ES-I3 (cell line): ENCODE results near the gene GMNC.
A peak's percentile ranks its signal among the peaks of the same experiment; 100 is the strongest.
"Not testable (repeated sequence)": the region's sequence is repeated elsewhere in the genome, so short reads cannot be mapped to it uniquely, and the experiment has no call there.

Source experiments
- H3K36me3 ChIP-seq: 2 replicates; pipeline ENCODE4 v1.6.1; 2013; ENCODE audit warnings: mild to moderate bottlenecking, low read length, control low read depth, moderate library complexity; ENCODE audit not compliant: insufficient read depth
- H3K4me1 ChIP-seq: 2 replicates; pipeline ENCODE4 v1.6.1; 2013; ENCODE audit warnings: mild to moderate bottlenecking, control low read depth, low read length; ENCODE audit not compliant: insufficient read depth
- H3K9ac ChIP-seq: 2 replicates; pipeline ENCODE4 v1.6.1; 2013; ENCODE audit warnings: low read depth, mild to moderate bottlenecking, low read length, moderate library complexity
- H3K9me3 ChIP-seq: 2 replicates; pipeline ENCODE4 v1.6.1; 2013; ENCODE audit warnings: mild to moderate bottlenecking, low read length, moderate library complexity; ENCODE audit not compliant: control insufficient read depth, insufficient read depth

Gene GMNC

GRCh38 chr3:190862209-190863118 lies at the start of gene GMNC:
TSS of gene GMNC (minus strand) at chr3:190862694. CDS start at chr3:190862615, 79 bp downstream.
- Histone ChIP-seq H3K9me3 (no peaks in the 10 kb centered on the region), H3K4me1 (no peaks in the 10 kb centered on the region), H3K9ac (peak within 1 kb of the TSS; percentile 91), H3K36me3 (no peaks in the 10 kb centered on the region)

- H3K9ac ChIP-seq: no peak overlapping the region
- no peaks in the 10 kb centered on the region for H3K36me3 ChIP-seq
- H3K4me1 ChIP-seq: no peaks in the 10 kb centered on the region
- H3K9me3 ChIP-seq: no peaks in the 10 kb centered on the region
Measured at GRCh38 chr3:190911382-190911781, 48.9 kb upstream of the GMNC start.

GRCh38 chr3:190909908-190910307 lies 47.4 kb upstream of the GMNC start:
- no peaks in the 10 kb centered on the region for H3K9me3 ChIP-seq
- H3K9ac ChIP-seq: no peak overlapping the region
- no peaks in the 10 kb centered on the region for H3K36me3 ChIP-seq
- H3K4me1 ChIP-seq: no peaks in the 10 kb centered on the region

GRCh38 chr3:190903156-190903555 lies 40.7 kb upstream of the GMNC start:
- H3K4me1 ChIP-seq: no peaks in the 10 kb centered on the region
- no peaks in the 10 kb centered on the region; the same call in 1 of the 2 replicates for H3K9me3 ChIP-seq
- H3K36me3 ChIP-seq: no peaks in the 10 kb centered on the region
- H3K9ac ChIP-seq: no peak overlapping the region

GRCh38 chr3:190902292-190902691 lies 39.8 kb upstream of the GMNC start:
- H3K36me3 ChIP-seq: no peaks in the 10 kb centered on the region
- no peak overlapping the region for H3K9ac ChIP-seq
- H3K9me3 ChIP-seq: no peaks in the 10 kb centered on the region; the same call in 1 of the 2 replicates
- no peaks in the 10 kb centered on the region for H3K4me1 ChIP-seq

- H3K9me3 ChIP-seq: no peaks in the 10 kb centered on the region
- H3K4me1 ChIP-seq: no peaks in the 10 kb centered on the region
- H3K9ac ChIP-seq: no peak overlapping the region
- H3K36me3 ChIP-seq: no peaks in the 10 kb centered on the region
Measured at GRCh38 chr3:190892395-190892902, 30.0 kb upstream of the GMNC start.

GRCh38 chr3:190886945-190887344 lies 24.5 kb upstream of the GMNC start:
- Histone ChIP-seq H3K9me3 (no peaks in the 10 kb centered on the region), H3K9ac (no peak overlapping the region), H3K4me1 (no peaks in the 10 kb centered on the region), H3K36me3 (no peaks in the 10 kb centered on the region)

- H3K9me3 ChIP-seq: no peaks in the 10 kb centered on the region
- H3K9ac ChIP-seq: no peak overlapping the region
- no peaks in the 10 kb centered on the region for H3K4me1 ChIP-seq
- H3K36me3 ChIP-seq: no peaks in the 10 kb centered on the region
Measured at GRCh38 chr3:190883973-190884832, 21.7 kb upstream of the GMNC start.

- Histone ChIP-seq H3K9ac (no peak overlapping the region), H3K36me3 (no peaks in the 10 kb centered on the region), H3K9me3 (no peaks in the 10 kb centered on the region), H3K4me1 (no peaks in the 10 kb centered on the region)
Measured at GRCh38 chr3:190883141-190883540, 20.6 kb upstream of the GMNC start.

- Histone ChIP-seq H3K36me3 (no peaks in the 10 kb centered on the region), H3K4me1 (no peaks in the 10 kb centered on the region), H3K9ac (no peak overlapping the region), H3K9me3 (no peaks in the 10 kb centered on the region)
Measured at GRCh38 chr3:190877925-190878324, 15.4 kb upstream of the GMNC start.

- not testable (repeated sequence) for H3K9ac ChIP-seq, H3K9me3 ChIP-seq, H3K36me3 ChIP-seq, H3K4me1 ChIP-seq
Measured at GRCh38 chr3:190876433-190876832, 13.9 kb upstream of the GMNC start.

- H3K9ac ChIP-seq, H3K9me3 ChIP-seq, H3K4me1 ChIP-seq, H3K36me3 ChIP-seq: not testable (repeated sequence)
Measured at GRCh38 chr3:190875061-190875460, 12.6 kb upstream of the GMNC start.

- no peaks in the 10 kb centered on the region for H3K36me3 ChIP-seq
- H3K4me1 ChIP-seq: no peaks in the 10 kb centered on the region
- H3K9me3 ChIP-seq: no peaks in the 10 kb centered on the region
- H3K9ac ChIP-seq: no peak overlapping the region
Measured at GRCh38 chr3:190870127-190870526, 7.6 kb upstream of the GMNC start.

- no peaks in the 10 kb centered on the region for H3K4me1 ChIP-seq
- H3K36me3 ChIP-seq: no peaks in the 10 kb centered on the region
- no peaks in the 10 kb centered on the region for H3K9me3 ChIP-seq
- no peak overlapping the region for H3K9ac ChIP-seq
Measured at GRCh38 chr3:190867071-190867470, 4.6 kb upstream of the GMNC start.
